Lower leg skin (tissue), 3 donors: ENCODE measurements around the gene PAQR3.

ENCODE experiments used
- POLR2A ChIP-seq, 2 donors: fragments of 450-650 bp; IDR thresholded peaks; one replicate each; pipeline ENCODE4 v1.6.1; 2016 to 2017; ENCODE audit warnings: antibody characterized with exemption in 2 of 2, mild to moderate bottlenecking in 1 of 2, moderate library complexity in 1 of 2
- TF ChIP-seq, protein P1 (sequence below), 3 donors: fragments of 450-650 bp; IDR thresholded peaks; one replicate each; pipeline ENCODE4 v1.5.1; 2016; ENCODE audit warnings: antibody characterized with exemption in 3 of 3, mild to moderate bottlenecking in 3 of 3, moderate library complexity in 2 of 3

DNA sequence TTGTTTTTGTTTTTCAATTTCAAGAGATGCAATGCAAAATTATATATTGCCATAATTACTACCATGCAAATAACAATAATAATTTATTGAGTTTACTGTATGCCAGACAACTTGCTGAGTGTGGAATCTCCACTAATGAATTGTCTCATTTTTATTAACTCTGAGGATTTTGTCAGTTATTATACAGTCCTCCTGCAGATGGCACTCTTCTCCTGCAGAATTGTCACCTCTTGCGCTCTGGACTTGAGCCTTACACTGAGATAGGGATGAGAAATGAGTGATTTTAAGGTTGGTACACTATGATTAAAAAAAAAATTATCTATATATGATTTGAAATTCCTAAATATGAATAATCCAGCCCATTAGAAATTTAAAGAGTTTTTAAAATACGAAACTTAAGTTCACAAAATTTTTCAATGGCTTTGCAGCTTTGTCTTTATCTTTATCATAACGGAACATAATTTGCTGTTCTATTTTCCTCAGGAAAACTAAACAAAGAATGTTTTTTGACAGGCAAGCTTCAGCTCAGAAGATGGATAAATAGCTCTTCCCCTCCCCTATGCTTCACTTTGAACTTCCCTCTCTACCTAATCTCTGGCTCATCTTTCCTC is 12.7 kb upstream of the PAQR3 start:
- TF ChIP-seq, protein P1, sequence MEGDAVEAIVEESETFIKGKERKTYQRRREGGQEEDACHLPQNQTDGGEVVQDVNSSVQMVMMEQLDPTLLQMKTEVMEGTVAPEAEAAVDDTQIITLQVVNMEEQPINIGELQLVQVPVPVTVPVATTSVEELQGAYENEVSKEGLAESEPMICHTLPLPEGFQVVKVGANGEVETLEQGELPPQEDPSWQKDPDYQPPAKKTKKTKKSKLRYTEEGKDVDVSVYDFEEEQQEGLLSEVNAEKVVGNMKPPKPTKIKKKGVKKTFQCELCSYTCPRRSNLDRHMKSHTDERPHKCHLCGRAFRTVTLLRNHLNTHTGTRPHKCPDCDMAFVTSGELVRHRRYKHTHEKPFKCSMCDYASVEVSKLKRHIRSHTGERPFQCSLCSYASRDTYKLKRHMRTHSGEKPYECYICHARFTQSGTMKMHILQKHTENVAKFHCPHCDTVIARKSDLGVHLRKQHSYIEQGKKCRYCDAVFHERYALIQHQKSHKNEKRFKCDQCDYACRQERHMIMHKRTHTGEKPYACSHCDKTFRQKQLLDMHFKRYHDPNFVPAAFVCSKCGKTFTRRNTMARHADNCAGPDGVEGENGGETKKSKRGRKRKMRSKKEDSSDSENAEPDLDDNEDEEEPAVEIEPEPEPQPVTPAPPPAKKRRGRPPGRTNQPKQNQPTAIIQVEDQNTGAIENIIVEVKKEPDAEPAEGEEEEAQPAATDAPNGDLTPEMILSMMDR (IDR thresholded peaks at IDR 0.05), result peak in 1 of 3 donors; percentile 44
- TF ChIP-seq POLR2A (IDR thresholded peaks at IDR 0.05), result no peak
